IPS-18a (cell line): Measurements from ENCODE around the gene CCDC169.
"Not testable (repeated sequence)": the region's sequence is repeated elsewhere in the genome, so short reads cannot be mapped to it uniquely, and the experiment has no call there.

Source experiments
- H3K27ac ChIP-seq: one replicate; pipeline ENCODE4 v1.5.1; 2013; ENCODE audit warnings: low read length
- H3K27me3 ChIP-seq: one replicate; pipeline ENCODE4 v1.6.1; 2013; ENCODE audit warnings: mild to moderate bottlenecking, low read length; ENCODE audit not compliant: control insufficient read depth, insufficient read depth
- H3K36me3 ChIP-seq: one replicate; pipeline ENCODE4 v1.6.1; 2013; ENCODE audit warnings: low read depth, low read length; ENCODE audit not compliant: control insufficient read depth
- H3K4me1 ChIP-seq: one replicate; pipeline ENCODE4 v1.6.1; 2013; ENCODE audit warnings: low read depth, low read length; ENCODE audit not compliant: control insufficient read depth
- H3K4me3 ChIP-seq: one replicate; pipeline ENCODE4 v1.5.1; 2013; ENCODE audit warnings: low read length
- H3K9ac ChIP-seq: one replicate; pipeline ENCODE4 v1.6.1; 2013; ENCODE audit warnings: mild to moderate bottlenecking, low read length, moderate library complexity
- H3K9me3 ChIP-seq: one replicate; pipeline ENCODE4 v1.6.1; 2013; ENCODE audit warnings: low read depth, low read length; ENCODE audit not compliant: control insufficient read depth

The CCDC169 gene

DNA sequence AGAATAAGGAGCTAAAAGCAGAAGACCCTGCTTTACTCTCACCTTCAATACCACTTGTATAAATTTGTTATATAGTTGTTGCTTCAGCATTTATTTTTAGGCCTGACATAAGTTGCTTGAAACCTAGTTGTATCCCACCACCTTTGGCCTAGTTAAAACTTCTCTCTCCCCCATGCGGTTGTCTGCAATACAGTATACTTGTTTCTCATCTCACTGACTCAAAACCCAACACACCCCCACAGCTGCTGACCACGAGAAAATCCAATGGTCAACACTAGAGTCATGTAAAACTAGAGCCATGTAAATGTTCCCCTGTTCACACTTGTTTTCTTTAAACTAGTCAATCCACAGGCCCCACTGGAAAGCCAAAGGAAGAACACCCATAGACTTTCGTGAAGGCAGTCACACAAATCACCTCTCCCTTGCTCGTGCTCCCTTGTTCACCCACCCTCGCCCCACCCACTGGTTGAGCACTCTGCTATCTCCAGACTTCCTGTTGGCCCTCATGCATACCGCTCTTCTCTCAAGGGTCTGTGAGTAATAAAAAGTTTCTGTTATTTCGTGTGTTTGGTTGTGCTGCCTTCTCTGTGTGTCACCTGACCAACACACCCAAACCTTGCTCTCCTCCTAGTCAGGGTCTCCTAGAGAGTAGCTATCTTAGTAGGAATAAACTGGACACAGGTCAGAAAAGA is 12.9 kb upstream of the CCDC169 start:
- Histone ChIP-seq H3K27ac (no peak overlapping the region), H3K9me3 (no peaks in the 10 kb centered on the region), H3K27me3 (no peaks in the 10 kb centered on the region), H3K4me1 (peaks cover 30% of the 10 kb centered on the region), H3K9ac (no peak overlapping the region), H3K4me3 (no peak overlapping the region), H3K36me3 (peaks cover 5% of the 10 kb centered on the region)

DNA sequence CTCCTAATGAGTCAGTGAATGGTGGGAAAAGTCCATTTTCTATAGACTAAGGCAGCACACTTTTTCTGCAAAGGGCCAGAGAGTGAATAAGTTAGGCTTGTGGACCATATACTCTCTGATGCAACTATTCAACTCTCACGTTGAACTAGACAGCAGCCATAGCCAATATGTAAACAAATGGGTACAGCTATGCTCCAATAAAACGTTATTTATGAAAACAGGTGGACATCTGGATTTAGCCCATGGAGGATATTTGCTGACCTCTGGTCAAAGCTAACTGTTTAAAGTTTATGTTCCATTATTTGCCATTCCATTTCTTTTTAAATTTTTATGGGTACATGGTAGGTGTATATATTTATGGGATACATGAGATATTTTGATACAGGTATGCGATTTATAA is 4.7 kb upstream of the CCDC169 start:
- Histone ChIP-seq H3K4me3 (no peak overlapping the region), H3K4me1 (peaks cover 30% of the 10 kb centered on the region), H3K9ac (no peak overlapping the region), H3K36me3 (no peaks in the 10 kb centered on the region), H3K9me3 (no peaks in the 10 kb centered on the region), H3K27me3 (no peaks in the 10 kb centered on the region), H3K27ac (no peak overlapping the region)

DNA sequence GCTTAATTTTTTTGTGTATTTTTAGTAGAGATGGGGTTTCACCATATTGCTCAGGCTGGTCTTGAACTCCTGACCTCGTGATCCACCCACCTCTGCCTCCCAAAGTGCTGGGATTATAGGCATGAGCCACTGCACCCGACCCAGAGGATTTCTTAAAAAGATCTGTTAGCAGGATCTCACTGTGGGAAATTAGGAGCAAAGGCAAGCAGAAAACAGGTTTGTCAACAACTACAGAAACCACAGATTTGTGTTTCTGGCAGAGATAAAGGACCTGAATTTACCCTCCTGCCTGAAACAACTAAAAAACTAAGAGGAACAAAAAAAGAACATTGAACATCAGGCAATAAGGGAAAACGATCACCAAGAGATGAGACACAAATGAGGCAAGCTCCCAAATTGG is 1.9 kb upstream of the CCDC169 start:
- H3K4me3 ChIP-seq, H3K9ac ChIP-seq, H3K36me3 ChIP-seq, H3K27me3 ChIP-seq, H3K9me3 ChIP-seq, H3K27ac ChIP-seq: not testable (repeated sequence)
- peaks cover 38% of the 10 kb centered on the region for H3K4me1 ChIP-seq

DNA sequence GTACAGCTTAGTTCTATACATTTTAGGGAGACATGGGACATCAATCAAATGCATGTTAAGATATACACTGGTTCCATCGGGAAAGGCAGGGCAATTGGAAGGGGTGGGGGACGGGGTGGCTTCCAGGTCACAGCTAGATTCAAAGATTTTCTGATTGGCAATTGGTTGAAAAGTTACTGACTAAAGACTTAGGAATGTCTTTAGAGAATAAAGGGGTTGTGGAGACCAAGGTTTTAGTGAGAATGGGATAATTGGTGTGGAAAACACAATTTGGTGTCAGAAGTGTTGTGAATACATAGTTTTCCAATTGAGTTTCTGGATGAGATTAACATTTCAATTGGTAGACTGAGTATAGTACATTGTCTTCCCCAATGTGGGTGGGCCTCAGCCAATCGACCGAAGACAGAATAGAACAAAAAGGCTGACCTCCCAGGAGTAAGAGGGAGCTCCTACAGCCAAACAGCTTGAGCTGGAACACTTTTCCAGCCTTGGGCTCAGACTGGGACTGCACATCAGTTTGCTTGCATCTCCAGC is 988 bp upstream of the CCDC169 start:
- peaks cover under 1% of the 10 kb centered on the region for H3K36me3 ChIP-seq
- peak overlapping the region; percentile 91 for H3K9ac ChIP-seq
- H3K27me3 ChIP-seq = no peaks in the 10 kb centered on the region
- no peaks in the 10 kb centered on the region for H3K9me3 ChIP-seq
- peak overlapping the region; percentile 83 for H3K27ac ChIP-seq
- H3K4me3 ChIP-seq = peak overlapping the region; percentile 92
- H3K4me1 ChIP-seq = peaks cover 38% of the 10 kb centered on the region

DNA sequence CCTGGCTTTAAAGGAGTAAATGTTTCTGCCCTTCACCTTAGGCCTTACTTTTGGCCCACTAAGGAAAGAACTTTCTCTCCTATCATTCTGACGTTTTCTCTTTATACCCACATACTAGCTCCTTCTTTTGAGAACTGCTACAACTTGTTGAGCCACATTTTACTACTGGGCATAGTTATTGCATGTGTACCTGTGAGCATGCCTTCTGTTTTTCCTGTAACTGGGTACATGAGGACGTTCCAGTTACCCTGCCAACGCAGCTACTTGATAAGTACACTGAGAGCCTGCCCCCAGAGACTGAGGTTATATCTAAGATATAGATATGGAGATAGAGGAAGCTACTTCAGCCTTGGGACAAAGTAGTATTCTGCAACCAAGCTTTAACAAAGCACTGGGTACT is 3.5 kb downstream of the CCDC169 start:
- H3K9me3 ChIP-seq = peaks cover 18% of the 10 kb centered on the region
- no peak overlapping the region for H3K9ac ChIP-seq
- H3K27me3 ChIP-seq = no peaks in the 10 kb centered on the region
- H3K36me3 ChIP-seq = peaks cover 5% of the 10 kb centered on the region
- H3K27ac ChIP-seq = no peak overlapping the region
- peaks cover 20% of the 10 kb centered on the region for H3K4me1 ChIP-seq
- H3K4me3 ChIP-seq = no peak overlapping the region

DNA sequence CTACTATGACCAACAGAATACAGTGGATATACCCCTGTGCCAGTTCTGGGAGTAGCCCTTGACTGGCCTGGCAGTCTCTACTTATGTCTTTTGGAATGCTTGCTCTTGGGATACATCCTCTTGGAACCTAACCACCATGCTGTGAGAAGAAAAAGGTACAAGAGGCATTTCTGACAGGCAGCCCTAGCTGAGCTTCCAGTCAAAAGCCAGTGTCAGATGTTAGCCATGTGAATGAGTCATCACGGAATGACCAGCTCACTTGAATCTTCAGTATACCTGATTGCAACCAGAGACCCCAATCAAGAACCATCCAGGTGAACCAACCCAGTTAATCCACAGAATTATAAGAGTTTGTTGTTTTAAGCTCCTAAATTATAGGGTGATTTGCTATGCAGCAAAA is 4.1 kb downstream of the CCDC169 start:
- H3K9ac ChIP-seq = no peak overlapping the region
- H3K4me3 ChIP-seq = no peak overlapping the region
- no peak overlapping the region for H3K27ac ChIP-seq

DNA sequence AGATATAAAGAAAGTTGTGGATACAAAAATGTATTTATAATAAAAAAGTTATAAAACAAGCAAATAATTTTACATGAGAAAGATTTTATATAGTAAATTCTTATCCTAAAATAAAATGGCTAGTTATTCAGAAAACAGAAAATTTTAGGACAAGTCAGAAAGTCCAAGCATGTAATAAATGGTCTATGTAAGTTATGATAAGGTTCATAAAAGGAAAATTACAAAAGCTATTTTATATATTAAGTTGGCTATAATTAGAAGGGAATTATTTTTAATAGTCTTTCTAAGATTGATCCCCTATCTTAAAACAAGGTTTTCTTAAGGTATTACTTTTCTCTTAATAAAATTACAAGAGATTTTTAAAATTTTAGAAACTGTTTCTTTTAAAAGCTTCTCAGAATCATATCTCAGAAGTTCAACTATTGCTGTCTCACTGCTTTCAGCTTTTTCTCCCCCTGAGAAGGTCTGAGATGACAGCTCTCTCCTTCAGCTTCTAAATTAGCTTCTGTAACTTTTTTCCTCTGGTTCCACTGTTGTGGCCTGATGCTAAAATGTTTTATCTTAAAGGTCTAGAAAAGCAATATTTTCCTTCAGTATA is 8.7 kb downstream of the CCDC169 start:
- Histone ChIP-seq H3K4me3 (no peak overlapping the region), H3K9me3 (peaks cover 27% of the 10 kb centered on the region), H3K27me3 (no peaks in the 10 kb centered on the region), H3K36me3 (peaks cover 5% of the 10 kb centered on the region), H3K9ac (no peak overlapping the region), H3K4me1 (no peaks in the 10 kb centered on the region), H3K27ac (no peak overlapping the region)

More for the DNA sequence above, 4.1 kb downstream of the CCDC169 start:
- Histone ChIP-seq H3K36me3 (peaks cover 5% of the 10 kb centered on the region), H3K27me3 (no peaks in the 10 kb centered on the region), H3K4me1 (peaks cover 14% of the 10 kb centered on the region), H3K9me3 (peaks cover 20% of the 10 kb centered on the region)

DNA sequence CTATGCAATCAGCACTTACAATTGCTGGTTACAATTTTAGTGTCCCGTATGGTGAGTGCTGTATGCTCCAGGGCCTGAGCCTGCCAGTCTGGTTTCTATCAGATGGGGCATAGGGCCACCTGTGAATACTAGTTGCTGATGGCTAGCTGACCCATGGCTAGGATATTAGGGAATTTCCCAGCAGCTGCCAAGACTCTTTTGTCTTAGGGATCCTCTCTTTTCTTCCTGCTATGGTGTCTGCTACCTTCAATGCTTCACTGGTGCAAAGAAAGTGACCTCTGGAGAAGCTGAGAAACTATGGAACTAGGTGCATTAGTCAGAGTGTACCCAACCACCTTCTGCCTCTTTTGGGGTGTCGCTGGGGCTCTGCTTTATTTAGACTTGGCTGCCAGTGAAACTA is 11.6 kb downstream of the CCDC169 start:
- Histone ChIP-seq H3K4me3 (no peak overlapping the region), H3K36me3 (peaks cover 9% of the 10 kb centered on the region), H3K4me1 (peaks cover 3% of the 10 kb centered on the region), H3K27ac (no peak overlapping the region), H3K27me3 (no peaks in the 10 kb centered on the region), H3K9me3 (peaks cover 22% of the 10 kb centered on the region), H3K9ac (no peak overlapping the region)

DNA sequence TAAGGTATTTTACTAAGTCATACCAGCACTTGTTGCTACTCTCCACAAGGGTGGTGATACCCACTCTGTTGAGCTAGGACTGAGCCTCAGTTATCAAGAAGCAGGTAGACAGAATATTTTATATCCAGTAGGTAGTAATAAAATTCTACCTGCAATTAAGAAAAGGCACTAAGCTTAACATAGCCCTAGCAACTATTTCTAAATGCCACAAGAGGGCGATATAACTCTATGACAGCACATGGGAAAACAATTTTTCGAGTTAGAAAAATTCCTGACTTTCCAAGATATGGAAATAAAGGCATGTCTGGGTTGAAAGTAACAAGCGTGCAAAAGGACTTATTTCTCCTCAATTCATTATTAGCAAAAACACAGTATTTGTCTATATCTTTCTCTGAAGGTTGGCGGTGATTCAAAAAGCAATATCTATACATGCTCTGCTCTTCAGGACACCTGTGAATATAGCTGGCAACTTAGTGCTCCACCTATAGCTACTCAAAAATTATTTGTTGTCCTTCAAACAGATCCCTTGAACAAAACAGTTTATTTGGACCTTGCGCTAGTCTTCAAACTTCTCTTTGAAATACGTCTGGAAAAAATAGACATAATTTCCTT is 14.7 kb downstream of the CCDC169 start:
- peaks cover 18% of the 10 kb centered on the region for H3K36me3 ChIP-seq
- H3K27ac ChIP-seq = no peak overlapping the region
- H3K4me3 ChIP-seq = no peak overlapping the region
- peaks cover 3% of the 10 kb centered on the region for H3K9me3 ChIP-seq
- H3K4me1 ChIP-seq = peaks cover 3% of the 10 kb centered on the region
- H3K27me3 ChIP-seq = no peaks in the 10 kb centered on the region
- no peak overlapping the region for H3K9ac ChIP-seq

DNA sequence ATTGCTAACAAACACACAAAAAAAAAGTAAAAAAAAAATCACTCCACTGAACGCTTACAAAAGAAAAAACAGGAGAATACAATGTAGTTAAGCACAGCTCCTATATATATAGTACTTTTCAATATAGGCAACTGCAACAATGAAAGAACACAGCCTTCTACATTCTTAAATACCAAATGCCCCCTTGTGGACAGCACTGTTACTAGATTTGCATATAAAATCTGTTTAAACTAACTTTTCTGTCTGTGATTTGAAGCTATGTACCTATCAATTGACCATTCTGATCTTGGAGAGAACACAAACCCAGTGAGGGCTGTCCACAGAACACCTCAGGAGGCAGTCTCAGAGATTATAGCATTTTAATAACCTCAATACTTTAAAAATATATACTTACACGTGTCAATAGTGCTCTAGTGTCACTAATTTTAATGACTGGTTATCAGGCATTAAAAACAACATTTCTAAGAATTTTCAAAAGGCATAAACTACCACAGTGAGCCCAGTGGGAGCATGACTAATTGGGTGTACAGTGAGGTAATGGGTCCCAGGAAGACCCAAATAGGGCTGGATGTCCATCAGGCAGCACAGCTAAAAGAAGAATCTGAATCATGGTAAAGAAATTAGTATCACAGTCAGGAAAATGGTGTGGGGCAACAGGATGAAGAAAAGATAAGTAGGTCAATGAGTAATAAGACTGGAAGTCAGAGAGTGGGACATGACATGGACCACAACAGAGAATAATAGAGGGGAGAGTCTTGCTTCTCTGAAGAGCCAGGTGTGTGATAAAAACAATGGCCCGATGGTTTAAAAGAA is 22.2 kb downstream of the CCDC169 start:
- no peaks in the 10 kb centered on the region for H3K27me3 ChIP-seq
- no peak overlapping the region for H3K9ac ChIP-seq
- peaks cover 10% of the 10 kb centered on the region for H3K36me3 ChIP-seq
- no peaks in the 10 kb centered on the region for H3K9me3 ChIP-seq
- H3K4me1 ChIP-seq = no peaks in the 10 kb centered on the region
- H3K4me3 ChIP-seq = no peak overlapping the region
- no peak overlapping the region for H3K27ac ChIP-seq

DNA sequence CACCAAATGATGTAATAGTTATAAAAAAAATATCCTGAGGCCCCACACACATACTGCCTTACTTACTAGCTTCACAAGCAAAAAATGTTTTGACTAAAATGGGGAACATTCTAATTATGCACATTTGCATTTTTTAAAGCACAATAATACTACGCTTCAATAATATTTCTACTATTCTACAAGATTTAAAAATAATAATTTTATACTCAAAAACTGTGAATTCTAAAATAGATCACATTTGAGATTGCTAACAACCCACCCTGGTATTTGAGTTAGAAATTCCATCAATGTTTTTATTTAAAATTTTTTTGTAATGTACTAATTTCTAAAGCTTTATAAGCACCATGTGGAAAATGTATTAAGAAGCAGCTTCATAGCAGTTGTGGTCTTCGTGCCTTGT is 24.2 kb downstream of the CCDC169 start:
- Histone ChIP-seq H3K4me3 (no peak overlapping the region), H3K27me3 (no peaks in the 10 kb centered on the region), H3K9me3 (no peaks in the 10 kb centered on the region), H3K36me3 (peaks cover 8% of the 10 kb centered on the region), H3K27ac (no peak overlapping the region), H3K9ac (no peak overlapping the region), H3K4me1 (no peaks in the 10 kb centered on the region)
